K562 (cell line): Measurements from ENCODE around the gene MEAF6. TPM values are rescaled to one million over a fixed set of nuclear protein-coding genes. Genes with fewer than 3 reads are reported as not detected.

ENCODE experiments used
- CREM ChIP-seq: IDR thresholded peaks from 2 replicates; pipeline ENCODE4 v1.6.1; 2014; ENCODE audit warnings: antibody characterized with exemption, low read depth
- ESRRA ChIP-seq: fragments of 450-650 bp; IDR thresholded peaks from 2 replicates; pipeline ENCODE4 v1.6.1; 2014; ENCODE audit warnings: low read depth, mild to moderate bottlenecking, moderate library complexity, borderline replicate concordance
- ETS2 ChIP-seq: IDR thresholded peaks from 2 replicates; pipeline ENCODE4 v1.6.1; 2016; ENCODE audit warnings: borderline replicate concordance, missing genetic modification characterization, mild to moderate bottlenecking, moderate library complexity, missing compliant biosample characterization; ENCODE audit not compliant: poor library complexity, severe bottlenecking
- ETV6 ChIP-seq, 3 experiments: fragments of 150-350 bp in 1 of 3; sonication (generic) in 1 of 3; formaldehyde crosslinking in 1 of 3; IDR thresholded peaks; 2 replicates each; pipeline versions ENCODE4 v1.6.1 to v1.8.0; 2014 to 2022; ENCODE audit warnings: borderline replicate concordance in 2 of 3, low read depth in 2 of 3, antibody characterized with exemption in 1 of 3, low read length in 1 of 3, mild to moderate bottlenecking in 1 of 3, missing genetic modification reagents in 1 of 3
- HEY1 ChIP-seq: fragments of 250-450 bp; sonication (Bioruptor Pico); IDR thresholded peaks from 2 replicates; pipeline ENCODE4 v1.5.0; 2020; ENCODE audit warnings: mild to moderate bottlenecking, moderate library complexity, borderline replicate concordance
- KDM2B ChIP-seq: fragments of 250-450 bp; sonication (Bioruptor Pico); IDR thresholded peaks from 2 replicates; pipeline ENCODE4 v1.8.0; 2021; ENCODE audit warnings: mild to moderate bottlenecking, moderate library complexity
- KDM5B ChIP-seq: fragments of 200-600 bp; sonication (generic); IDR thresholded peaks from 2 replicates; pipeline ENCODE4 v1.6.1; 2012; ENCODE audit warnings: low read depth, mild to moderate bottlenecking, moderate library complexity, low read length, control low read depth, inconsistent platforms; ENCODE audit not compliant: insufficient replicate concordance
- MCM5 ChIP-seq: fragments of 450-650 bp; IDR thresholded peaks from 2 replicates; pipeline ENCODE4 v1.6.1; 2016; ENCODE audit warnings: low read depth
- MCM7 ChIP-seq, 2 experiments: fragments of 450-650 bp; IDR thresholded peaks; 2 replicates each; pipeline ENCODE4 v1.6.1; 2016 to 2018
- MECOM ChIP-seq: fragments of 250-450 bp; sonication (Bioruptor Pico); IDR thresholded peaks from 2 replicates; pipeline ENCODE4 v1.8.0; 2022; ENCODE audit warnings: inconsistent platforms
- POLR2G ChIP-seq: fragments of 200-400 bp; formaldehyde crosslinking; IDR thresholded peaks from 2 replicates; pipeline ENCODE4 v1.6.1; 2017; ENCODE audit warnings: low read depth, mild to moderate bottlenecking, antibody characterized with exemption, low read length, moderate library complexity
- RCOR1 ChIP-seq, 2 experiments: IDR thresholded peaks; 2 replicates each; pipeline ENCODE4 v1.6.1; 2012; ENCODE audit warnings: low read depth in 2 of 2, low read length in 2 of 2, borderline replicate concordance in 1 of 2, improper control_type of control experiment in 1 of 2
- SIRT6 ChIP-seq: IDR thresholded peaks from one replicate; pipeline ENCODE4 v1.6.1; 2012; ENCODE audit warnings: low read depth, mild to moderate bottlenecking, control low read depth, inconsistent platforms, low read length, moderate library complexity
- TAF15 ChIP-seq: fragments of 200-400 bp; formaldehyde crosslinking; IDR thresholded peaks from 2 replicates; pipeline ENCODE4 v1.6.1; 2017; ENCODE audit warnings: mild to moderate bottlenecking, low read depth, low read length, moderate library complexity
- U2AF2 ChIP-seq: fragments of 200-400 bp; formaldehyde crosslinking; optimal IDR thresholded peaks from 2 replicates; pipeline ENCODE3; 2017; ENCODE audit warnings: low read depth, mild to moderate bottlenecking, low read length
- XRCC4 ChIP-seq: IDR thresholded peaks from one replicate; pipeline ENCODE4 v1.6.1; 2011; ENCODE audit not compliant: insufficient read depth, insufficient read length; ENCODE audit errors: extremely low read depth
- ZNF263 ChIP-seq: sonication (generic); formaldehyde crosslinking; IDR thresholded peaks from 2 replicates; pipeline ENCODE4 v1.8.0; 2022; ENCODE audit warnings: mild to moderate bottlenecking, missing genetic modification reagents, borderline replicate concordance
- ZNF3 ChIP-seq: fragments of 250-450 bp; sonication (Bioruptor Pico); IDR thresholded peaks from 2 replicates; pipeline ENCODE4 v1.5.0; 2021; ENCODE audit warnings: mild to moderate bottlenecking, moderate library complexity
- ZNF586 ChIP-seq: fragments of 450-650 bp; formaldehyde crosslinking; conservative IDR thresholded peaks from 2 replicates; pipeline ENCODE4 v1.4.0; 2020; ENCODE audit warnings: mild to moderate bottlenecking, moderate library complexity
- ZNF766 ChIP-seq: fragments of 200-800 bp; sonication (Bioruptor generic); conservative IDR thresholded peaks from 2 replicates; pipeline ENCODE4 v1.6.1; 2016; ENCODE audit warnings: missing genetic modification characterization, missing compliant biosample characterization
- ZNF79 ChIP-seq: fragments of 250-450 bp; sonication (Bioruptor Pico); IDR thresholded peaks from 2 replicates; pipeline ENCODE4 v1.4.0; 2020; ENCODE audit warnings: low read depth, mild to moderate bottlenecking, moderate library complexity
- polyA plus RNA-seq, 8 experiments: library from polyadenylated mRNA; depleted of rRNA in 4 of 8; stranded (reverse) in 5 of 8; unstranded in 3 of 8; fragments of >200 nt; fragmentation: Nextera tagmentation in 2 of 8; fragmentation: Illumina TruSeq in 1 of 8; extraction: Ambion mirVana in 2 of 8; extraction: Trizol in 1 of 8; gene quantifications; 2 replicates each; pipeline versions ENCODE4 v1.2.1 to v1.2.3, GENCODE V29; 2011 to 2014; ENCODE audit warnings: inconsistent platforms in 1 of 8, missing spikeins in 1 of 8
- total RNA-seq, 7 experiments: library from RNA; depleted of rRNA in 6 of 7; stranded (reverse); fragments of >200 nt in 6 of 7; fragmentation: Illumina TruSeq in 2 of 7; extraction: Trizol in 2 of 7; gene quantifications; 2 replicates each; pipeline versions ENCODE4 v1.2.1 to v1.2.3, GENCODE V29; 2011 to 2021; ENCODE audit warnings: low replicate concordance in 1 of 7
- TF ChIP-seq, protein P1 (sequence below): IDR thresholded peaks from 2 replicates; pipeline ENCODE4 v1.6.1; 2011; ENCODE audit warnings: borderline replicate concordance, low read depth, mild to moderate bottlenecking, moderate library complexity, low read length; ENCODE audit not compliant: insufficient read depth, poor library complexity, severe bottlenecking
- TF ChIP-seq, protein P2 (sequence below): fragments of 450-650 bp; IDR thresholded peaks from 2 replicates; pipeline ENCODE4 v1.6.1; 2016; ENCODE audit warnings: mild to moderate bottlenecking

The MEAF6 gene
- total and polyA plus RNA-seq, 9 of the 15 experiments (the other 6 are each of a cell fraction or from before 2014, with no cell fraction given) = 55.0 to 151 (median 92.3) TPM

DNA sequence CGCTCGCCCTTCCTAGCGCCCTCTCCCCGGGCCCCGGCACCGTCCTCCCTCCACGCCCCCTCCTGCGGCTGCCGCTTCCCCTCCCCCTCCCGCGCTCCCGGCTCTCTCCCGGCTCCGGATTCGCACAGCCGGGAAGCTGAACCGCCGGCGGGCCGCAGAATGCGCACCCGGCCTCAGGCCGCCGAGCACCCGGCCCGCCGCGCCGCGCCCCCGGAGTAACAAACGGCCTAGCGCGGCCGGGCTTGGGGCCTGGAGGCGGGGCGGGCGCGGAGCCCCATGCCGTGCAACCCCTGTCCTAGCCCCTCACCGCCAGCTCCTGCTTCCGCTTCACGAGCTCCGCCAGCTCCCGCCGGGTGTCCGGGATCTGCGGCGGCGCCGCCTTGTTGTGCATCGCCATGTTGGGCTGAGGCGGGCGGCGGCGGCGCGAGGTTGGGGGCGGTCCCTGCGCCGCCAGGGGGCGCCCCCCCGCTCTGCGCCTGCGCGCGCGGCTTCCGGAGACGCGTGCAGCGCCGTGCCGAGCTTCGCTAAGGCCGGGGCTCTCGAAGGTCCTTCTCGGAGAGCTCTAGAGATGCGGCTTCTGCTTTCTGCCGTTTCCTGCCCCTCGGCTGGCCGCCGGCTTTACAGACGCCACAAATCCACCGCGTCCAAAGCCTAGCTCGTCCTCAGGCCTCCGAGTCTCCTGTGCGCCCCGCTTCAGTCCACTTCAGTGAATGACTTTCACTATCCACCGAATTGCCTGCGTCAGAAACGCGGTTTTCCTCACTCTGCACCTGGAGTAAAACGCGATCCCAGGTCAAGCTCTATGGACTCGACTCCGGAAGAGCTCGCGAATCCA lies at the start of gene MEAF6 (continued):
- TF ChIP-seq, protein P1, sequence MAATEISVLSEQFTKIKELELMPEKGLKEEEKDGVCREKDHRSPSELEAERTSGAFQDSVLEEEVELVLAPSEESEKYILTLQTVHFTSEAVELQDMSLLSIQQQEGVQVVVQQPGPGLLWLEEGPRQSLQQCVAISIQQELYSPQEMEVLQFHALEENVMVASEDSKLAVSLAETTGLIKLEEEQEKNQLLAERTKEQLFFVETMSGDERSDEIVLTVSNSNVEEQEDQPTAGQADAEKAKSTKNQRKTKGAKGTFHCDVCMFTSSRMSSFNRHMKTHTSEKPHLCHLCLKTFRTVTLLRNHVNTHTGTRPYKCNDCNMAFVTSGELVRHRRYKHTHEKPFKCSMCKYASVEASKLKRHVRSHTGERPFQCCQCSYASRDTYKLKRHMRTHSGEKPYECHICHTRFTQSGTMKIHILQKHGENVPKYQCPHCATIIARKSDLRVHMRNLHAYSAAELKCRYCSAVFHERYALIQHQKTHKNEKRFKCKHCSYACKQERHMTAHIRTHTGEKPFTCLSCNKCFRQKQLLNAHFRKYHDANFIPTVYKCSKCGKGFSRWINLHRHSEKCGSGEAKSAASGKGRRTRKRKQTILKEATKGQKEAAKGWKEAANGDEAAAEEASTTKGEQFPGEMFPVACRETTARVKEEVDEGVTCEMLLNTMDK = peak; percentile 100
- no peak for TF ChIP-seq MCM7 (IDR thresholded peaks at IDR 0.05)
- TF ChIP-seq U2AF2 = no peak
- no peak for TF ChIP-seq RCOR1 (IDR thresholded peaks at IDR 0.05; ENCODE audit: borderline replicate concordance in 1 of 2, low read depth in 2 of 2, low read length in 2 of 2)
- TF ChIP-seq KDM2B (CRISPR knock-in tag) = no peak; the same call in none of the 2 replicates
- peak; percentile 56; the same call in 1 of the 2 replicates for TF ChIP-seq CREM
- no peak for TF ChIP-seq XRCC4
- TF ChIP-seq ETV6 (IDR thresholded peaks at IDR 0.05; ENCODE audit: borderline replicate concordance in 1 of 2, low read depth in 2 of 2, low read length in 1 of 2) = no peak
- 0 out of 2 replicates have a peak, but pooled peaks have one; percentile 24 for TF ChIP-seq ETV6 (CRISPR knock-in tag; IDR thresholded peaks at IDR 0.05; ENCODE audit: borderline replicate concordance)
- TF ChIP-seq POLR2G = peak; percentile 98
- no peak for TF ChIP-seq HEY1 (CRISPR knock-in tag)
- TF ChIP-seq MECOM = no peak
- no peak for TF ChIP-seq SIRT6
- no peak for TF ChIP-seq ZNF586 (CRISPR knock-in tag)
- no peak for TF ChIP-seq ZNF766 (CRISPR knock-in tag)
- peak; percentile 87 for TF ChIP-seq KDM5B
- TF ChIP-seq, protein P2, sequence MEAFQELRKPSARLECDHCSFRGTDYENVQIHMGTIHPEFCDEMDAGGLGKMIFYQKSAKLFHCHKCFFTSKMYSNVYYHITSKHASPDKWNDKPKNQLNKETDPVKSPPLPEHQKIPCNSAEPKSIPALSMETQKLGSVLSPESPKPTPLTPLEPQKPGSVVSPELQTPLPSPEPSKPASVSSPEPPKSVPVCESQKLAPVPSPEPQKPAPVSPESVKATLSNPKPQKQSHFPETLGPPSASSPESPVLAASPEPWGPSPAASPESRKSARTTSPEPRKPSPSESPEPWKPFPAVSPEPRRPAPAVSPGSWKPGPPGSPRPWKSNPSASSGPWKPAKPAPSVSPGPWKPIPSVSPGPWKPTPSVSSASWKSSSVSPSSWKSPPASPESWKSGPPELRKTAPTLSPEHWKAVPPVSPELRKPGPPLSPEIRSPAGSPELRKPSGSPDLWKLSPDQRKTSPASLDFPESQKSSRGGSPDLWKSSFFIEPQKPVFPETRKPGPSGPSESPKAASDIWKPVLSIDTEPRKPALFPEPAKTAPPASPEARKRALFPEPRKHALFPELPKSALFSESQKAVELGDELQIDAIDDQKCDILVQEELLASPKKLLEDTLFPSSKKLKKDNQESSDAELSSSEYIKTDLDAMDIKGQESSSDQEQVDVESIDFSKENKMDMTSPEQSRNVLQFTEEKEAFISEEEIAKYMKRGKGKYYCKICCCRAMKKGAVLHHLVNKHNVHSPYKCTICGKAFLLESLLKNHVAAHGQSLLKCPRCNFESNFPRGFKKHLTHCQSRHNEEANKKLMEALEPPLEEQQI = no peak
- no peak for TF ChIP-seq TAF15
- peak; percentile 28 for TF ChIP-seq ETS2
- TF ChIP-seq ZNF3 (CRISPR knock-in tag) = no peak
- peak; percentile 36; the same call in 1 of the 2 replicates for TF ChIP-seq ZNF263
- peak; percentile 77; the same call in 1 of the 2 replicates for TF ChIP-seq ESRRA
- TF ChIP-seq ZNF79 (CRISPR knock-in tag) = no peak
- no peak for TF ChIP-seq MCM5
